HG03039 (cell line): Measurements from ENCODE around the gene ADAR.
"Not testable (repeated sequence)": the region's sequence is repeated elsewhere in the genome, so short reads cannot be mapped to it uniquely, and the experiment has no call there.

ENCODE experiments used
- ATAC-seq: cut with Tn5 transposase; IDR thresholded peaks from one replicate; pipeline ENCODE4 v1.9.1; 2021; ENCODE audit warnings: mild to moderate bottlenecking, moderate library complexity; ENCODE audit not compliant: unreplicated experiment

Gene ADAR

GRCh38 chr1:154607609-154608396, at the start of gene ADAR:
TSS of gene ADAR (minus strand) at chr1:154608186. CDS start at chr1:154608006, 180 bp downstream.
- peak; percentile 61 for ATAC-seq

DNA sequence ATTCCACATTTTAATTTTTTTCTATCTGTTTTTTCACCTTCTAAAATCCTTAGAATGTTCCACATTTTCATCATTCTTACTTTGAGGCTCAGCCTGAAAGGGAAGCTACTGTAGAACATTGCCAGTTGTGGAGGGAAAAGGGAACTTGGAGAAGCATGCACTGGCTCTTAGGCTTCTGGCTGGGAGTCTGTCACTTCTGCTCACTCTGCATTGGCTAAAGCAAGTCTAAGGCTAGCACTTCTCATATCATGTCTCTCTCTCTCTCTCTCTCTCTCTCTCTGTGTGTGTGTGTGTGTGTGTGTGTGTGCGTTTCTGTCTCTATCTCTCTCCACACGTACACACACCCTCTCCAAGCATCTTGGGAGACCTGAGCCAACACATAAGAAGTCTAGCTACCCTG, 49.6 kb upstream of the ADAR start:
- no peak for ATAC-seq

- no peak for ATAC-seq
Measured at GRCh38 chr1:154652893-154653292, 44.9 kb upstream of the ADAR start.

DNA sequence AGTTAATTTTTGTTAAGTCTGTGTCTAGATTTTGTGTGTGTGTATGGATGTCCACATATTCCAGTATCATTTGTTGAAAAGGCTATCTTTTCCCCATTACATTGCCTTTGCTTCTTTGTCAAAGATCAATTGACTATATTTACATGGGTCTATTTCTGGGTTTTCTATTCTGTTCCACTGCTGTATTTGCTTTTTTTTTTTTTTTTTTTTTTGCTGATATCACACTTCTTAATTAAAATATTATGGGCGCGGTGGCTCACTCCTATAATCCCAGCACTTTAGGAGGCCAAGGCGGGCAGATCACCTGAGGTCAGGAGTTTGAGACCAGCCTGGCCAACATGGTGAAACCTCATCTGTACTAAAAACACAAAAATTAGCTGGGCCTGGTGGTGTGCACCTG, 36.7 kb upstream of the ADAR start:
- ATAC-seq = not testable (repeated sequence)

DNA sequence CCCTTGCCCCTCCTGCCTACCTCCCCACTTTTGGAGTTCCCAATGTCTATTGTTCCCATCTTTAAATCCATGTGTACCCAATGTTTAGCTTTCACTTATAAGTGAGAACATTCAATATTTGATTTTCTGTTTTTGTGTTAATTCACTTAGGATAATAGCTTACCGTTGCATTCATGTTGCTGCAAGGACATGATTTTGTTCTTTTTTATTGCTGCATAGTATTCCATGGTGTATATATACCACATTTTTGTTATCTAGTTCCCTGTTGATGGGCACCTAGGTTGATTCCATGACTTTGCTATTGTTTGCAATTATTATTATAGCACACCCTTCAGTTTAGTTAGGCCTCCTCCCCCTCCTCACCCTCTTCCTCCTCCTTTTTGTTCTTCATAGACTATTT, 33.5 kb upstream of the ADAR start:
- no peak for ATAC-seq

- ATAC-seq = no peak
Measured at GRCh38 chr1:154639876-154640275, 31.9 kb upstream of the ADAR start.

- no peak for ATAC-seq
Measured at GRCh38 chr1:154635171-154635570, 27.2 kb upstream of the ADAR start.

DNA sequence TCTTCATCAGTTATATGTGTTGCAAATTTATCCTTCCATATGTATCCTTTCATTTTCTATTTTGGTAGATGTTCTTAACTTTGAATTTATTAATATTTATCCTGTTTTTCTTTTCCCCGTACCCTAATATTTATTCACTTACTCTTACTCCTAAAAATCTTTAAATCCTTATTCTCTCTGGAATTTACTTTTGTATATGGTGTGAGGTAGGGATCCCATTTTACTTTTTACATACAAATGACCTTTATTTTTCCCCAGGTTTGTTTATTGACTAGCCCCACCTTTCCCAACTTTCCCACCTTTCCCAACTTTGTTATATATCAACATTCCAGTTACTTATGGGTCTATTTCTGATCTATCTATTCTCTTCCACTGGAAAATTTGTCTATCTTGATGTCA, 21.7 kb upstream of the ADAR start:
- ATAC-seq = no peak

GRCh38 chr1:154629061-154629674, 21.2 kb upstream of the ADAR start:
- no peak for ATAC-seq

DNA sequence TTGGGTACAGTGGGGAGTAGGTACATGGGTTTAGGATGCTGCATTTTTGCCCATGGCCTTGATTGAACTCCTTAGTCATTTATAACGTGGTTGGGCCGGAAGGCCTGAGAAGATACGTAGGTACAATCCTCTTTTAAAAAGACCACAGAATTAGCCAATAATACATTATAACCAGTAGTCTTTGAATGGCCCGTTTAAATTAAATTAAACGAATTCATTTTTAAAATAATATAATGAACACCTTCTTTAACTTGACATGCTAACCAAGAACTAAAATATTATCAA, 20.1 kb upstream of the ADAR start:
- ATAC-seq = no peak

DNA sequence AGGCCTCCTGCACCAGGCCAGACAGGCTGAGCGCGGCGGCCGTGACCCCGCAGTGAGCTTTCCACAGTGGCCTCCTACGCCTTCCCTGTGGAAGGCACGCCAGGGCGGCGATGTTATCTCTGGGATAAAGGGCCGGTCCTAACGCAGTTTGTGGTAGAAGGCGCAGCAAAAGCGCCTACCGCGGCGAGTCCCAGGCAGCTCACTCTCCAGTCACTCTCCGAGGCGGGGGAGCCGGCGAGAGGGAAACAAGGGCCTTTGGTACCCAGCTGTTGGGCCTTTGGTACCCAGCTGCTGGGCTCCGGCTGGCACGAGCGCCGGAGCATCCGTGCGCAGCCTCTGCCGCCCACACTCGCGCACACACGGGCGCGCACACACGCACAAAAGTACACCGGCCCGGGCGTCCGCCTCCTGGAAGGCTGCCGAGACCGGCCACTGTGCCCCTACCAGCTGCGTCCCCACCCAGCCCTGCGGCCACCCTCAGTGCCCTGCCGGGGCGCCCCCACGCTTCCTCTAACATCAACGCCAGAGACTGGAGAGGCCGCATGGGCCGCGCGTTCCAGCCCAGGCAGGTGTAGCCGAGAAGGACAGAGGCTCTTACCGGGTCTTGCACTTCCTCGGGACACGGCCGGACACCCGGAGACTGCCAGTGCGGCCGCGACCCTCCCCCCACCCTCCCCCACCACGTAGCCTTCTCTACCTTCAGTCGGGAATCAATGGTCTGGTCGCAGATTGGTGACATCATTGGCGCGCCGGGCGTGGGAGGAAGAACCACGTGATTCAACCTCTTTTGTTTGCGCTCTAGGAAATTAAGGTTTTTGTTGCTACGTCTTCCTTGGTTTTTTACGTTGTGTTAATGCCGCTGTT, 19.5 kb upstream of the ADAR start:
- peak; percentile 45 for ATAC-seq

- ATAC-seq = peak; percentile 15
Measured at GRCh38 chr1:154626456-154627256, 18.7 kb upstream of the ADAR start.

GRCh38 chr1:154624746-154625643, 17.0 kb upstream of the ADAR start:
- ATAC-seq = no peak

- no peak for ATAC-seq
Measured at GRCh38 chr1:154623358-154623757, 15.4 kb upstream of the ADAR start.

DNA sequence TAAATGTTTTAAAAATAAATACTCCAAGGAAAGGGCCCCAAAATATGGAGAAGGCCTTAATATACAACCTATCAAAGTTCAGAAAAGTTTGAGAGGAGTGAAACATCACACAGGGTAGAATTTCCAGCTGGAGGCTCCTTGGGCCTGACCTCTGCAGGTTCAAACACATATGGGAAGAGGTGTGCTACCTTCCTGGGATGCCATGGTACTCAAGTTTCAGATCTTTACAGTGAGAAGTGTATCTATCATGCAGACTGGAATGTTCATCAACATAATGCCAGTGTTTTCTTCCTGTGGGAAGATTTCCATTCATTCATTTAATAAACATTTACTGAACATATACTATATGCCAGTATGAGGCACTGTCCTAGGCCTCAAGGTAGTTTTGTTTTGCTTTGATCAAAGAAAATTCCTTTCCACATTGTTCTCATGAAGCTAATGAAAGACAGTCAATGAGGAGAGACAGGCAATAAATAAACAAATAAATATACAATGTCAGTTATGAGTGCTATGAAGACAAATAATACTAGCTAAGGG, 14.6 kb upstream of the ADAR start:
- no peak for ATAC-seq

GRCh38 chr1:154621875-154622274, 13.9 kb upstream of the ADAR start:
- ATAC-seq = no peak

- ATAC-seq = no peak
Measured at GRCh38 chr1:154620751-154621150, 12.8 kb upstream of the ADAR start.

- no peak for ATAC-seq
Measured at GRCh38 chr1:154619181-154619948, 11.4 kb upstream of the ADAR start.
